ENCODE data around the gene ANKRD60. TPM values are rescaled to one million over a fixed set of nuclear protein-coding genes. Genes with fewer than 3 reads are reported as not detected.

ANKRD60 gene
- total RNA-seq, 1 experiment from 2014 or later = not detected

GRCh38 chr20:58224097-58224496 lies 4.4 kb downstream of the ANKRD60 start:
- peaks cover 19% of the 10 kb centered on the region for H3K27me3 ChIP-seq (replicated peaks; ENCODE audit: insufficient read depth, low read depth, low read length, poor library complexity)
- peaks cover 15% of the 10 kb centered on the region for H3K4me1 ChIP-seq (ENCODE audit: insufficient read depth, low read length, poor library complexity, severe bottlenecking)
- no peaks in the 10 kb centered on the region for H3K36me3 ChIP-seq (ENCODE audit: insufficient read depth, low read length, poor library complexity, severe bottlenecking)
- POLR2A ChIA-PET (ENCODE audit: low non-redundant PET) = no interaction called here
- no peak overlapping the region for H3K27ac ChIP-seq (ENCODE audit: low read depth, low read length, poor library complexity, severe bottlenecking)
- no peak overlapping the region for H3K4me3 ChIP-seq (ENCODE audit: low read depth, low read length, poor library complexity, severe bottlenecking)
- no TSS peak for BruUV-seq (replicated peaks)
- DNase-seq (ENCODE audit: low spot score) = no peak
- no peaks in the 10 kb centered on the region for H3K9me3 ChIP-seq (ENCODE audit: low read depth, low read length, poor library complexity, severe bottlenecking)
- intact Hi-C loops (cut with micrococcal nuclease; ENCODE audit: unreplicated experiment) = no loop called here
- TF ChIP-seq, protein P1, sequence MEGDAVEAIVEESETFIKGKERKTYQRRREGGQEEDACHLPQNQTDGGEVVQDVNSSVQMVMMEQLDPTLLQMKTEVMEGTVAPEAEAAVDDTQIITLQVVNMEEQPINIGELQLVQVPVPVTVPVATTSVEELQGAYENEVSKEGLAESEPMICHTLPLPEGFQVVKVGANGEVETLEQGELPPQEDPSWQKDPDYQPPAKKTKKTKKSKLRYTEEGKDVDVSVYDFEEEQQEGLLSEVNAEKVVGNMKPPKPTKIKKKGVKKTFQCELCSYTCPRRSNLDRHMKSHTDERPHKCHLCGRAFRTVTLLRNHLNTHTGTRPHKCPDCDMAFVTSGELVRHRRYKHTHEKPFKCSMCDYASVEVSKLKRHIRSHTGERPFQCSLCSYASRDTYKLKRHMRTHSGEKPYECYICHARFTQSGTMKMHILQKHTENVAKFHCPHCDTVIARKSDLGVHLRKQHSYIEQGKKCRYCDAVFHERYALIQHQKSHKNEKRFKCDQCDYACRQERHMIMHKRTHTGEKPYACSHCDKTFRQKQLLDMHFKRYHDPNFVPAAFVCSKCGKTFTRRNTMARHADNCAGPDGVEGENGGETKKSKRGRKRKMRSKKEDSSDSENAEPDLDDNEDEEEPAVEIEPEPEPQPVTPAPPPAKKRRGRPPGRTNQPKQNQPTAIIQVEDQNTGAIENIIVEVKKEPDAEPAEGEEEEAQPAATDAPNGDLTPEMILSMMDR (conservative IDR thresholded peaks at IDR 0.05; ENCODE audit: low read depth, low read length) = no peak
- no peak for TF ChIP-seq EZH2 (IDR thresholded peaks at IDR 0.05; ENCODE audit: borderline replicate concordance, low read depth, low read length, poor library complexity, severe bottlenecking)
- CTCF ChIA-PET = interaction anchor here (0.6 kb wide), 1 partner anchor 635 kb away, joined by 5 read pairs; no protein-coding TSS in a partner anchor

GRCh38 chr20:58223358-58223941 lies 5.0 kb downstream of the ANKRD60 start:
- intact Hi-C loops (cut with micrococcal nuclease; ENCODE audit: unreplicated experiment) = no loop called here
- TF ChIP-seq EZH2 (IDR thresholded peaks at IDR 0.05; ENCODE audit: borderline replicate concordance, low read depth, low read length, poor library complexity, severe bottlenecking) = no peak
- TF ChIP-seq, protein P1 (conservative IDR thresholded peaks at IDR 0.05; ENCODE audit: low read depth, low read length) = no peak
- Histone ChIP-seq H3K4me1 (ENCODE audit: insufficient read depth, low read length, poor library complexity, severe bottlenecking) (peaks cover 18% of the 10 kb centered on the region), H3K27me3 (replicated peaks; ENCODE audit: insufficient read depth, low read depth, low read length, poor library complexity) (peaks cover 13% of the 10 kb centered on the region), H3K36me3 (ENCODE audit: insufficient read depth, low read length, poor library complexity, severe bottlenecking) (no peaks in the 10 kb centered on the region), H3K4me3 (ENCODE audit: low read depth, low read length, poor library complexity, severe bottlenecking) (no peak overlapping the region), H3K27ac (ENCODE audit: low read depth, low read length, poor library complexity, severe bottlenecking) (no peak overlapping the region), H3K9me3 (ENCODE audit: low read depth, low read length, poor library complexity, severe bottlenecking) (no peaks in the 10 kb centered on the region)
- ChIA-PET CTCF (no interaction called here), POLR2A (ENCODE audit: low non-redundant PET) (no interaction called here)
- DNase-seq (ENCODE audit: low spot score) = no peak
- BruUV-seq (replicated peaks) = no TSS peak

GRCh38 chr20:58222446-58222845 lies 6.0 kb downstream of the ANKRD60 start:
- H3K27ac ChIP-seq (ENCODE audit: low read depth, low read length, poor library complexity, severe bottlenecking) = no peak overlapping the region
- H3K4me1 ChIP-seq (ENCODE audit: insufficient read depth, low read length, poor library complexity, severe bottlenecking) = peaks cover 20% of the 10 kb centered on the region
- intact Hi-C loops (cut with micrococcal nuclease; ENCODE audit: unreplicated experiment) = no loop called here
- no peaks in the 10 kb centered on the region for H3K36me3 ChIP-seq (ENCODE audit: insufficient read depth, low read length, poor library complexity, severe bottlenecking)
- no TSS peak for BruUV-seq (replicated peaks)
- TF ChIP-seq, protein P1 (conservative IDR thresholded peaks at IDR 0.05; ENCODE audit: low read depth, low read length) = no peak
- TF ChIP-seq EZH2 (IDR thresholded peaks at IDR 0.05; ENCODE audit: borderline replicate concordance, low read depth, low read length, poor library complexity, severe bottlenecking) = no peak
- no peaks in the 10 kb centered on the region for H3K9me3 ChIP-seq (ENCODE audit: low read depth, low read length, poor library complexity, severe bottlenecking)
- DNase-seq (ENCODE audit: low spot score) = no peak
- ChIA-PET CTCF (no interaction called here), POLR2A (ENCODE audit: low non-redundant PET) (no interaction called here)
- H3K27me3 ChIP-seq (replicated peaks; ENCODE audit: insufficient read depth, low read depth, low read length, poor library complexity) = peaks cover 5% of the 10 kb centered on the region
- no peak overlapping the region for H3K4me3 ChIP-seq (ENCODE audit: low read depth, low read length, poor library complexity, severe bottlenecking)

All from A673 (cell line).